Epithelial cell of umbilical artery (primary cell): Measurements from ENCODE around the gene ATP5F1D. TPM values are rescaled to one million over a fixed set of nuclear protein-coding genes. Genes with fewer than 3 reads are reported as not detected.

Source experiments
- total RNA-seq: library from RNA; depleted of rRNA; stranded (reverse); fragments of >200 nt; gene quantifications from 2 replicates; pipeline ENCODE4 v1.2.3, GENCODE V29; 2014

The ATP5F1D gene
- total RNA-seq = 18.1 and 28.9 TPM in 2 replicates

GRCh38 chr19:1241417-1242095 is at the start of gene ATP5F1D:
Gene ATP5F1D, plus strand, starts transcription at chr19:1241751. Its CDS starts 100 bp downstream, at chr19:1241851.

GRCh38 chr19:1205114-1206099 is 36.1 kb upstream of the ATP5F1D start, which contains the start of gene STK11:
Gene STK11, plus strand, starts transcription at chr19:1205778. Its CDS starts 1,136 bp downstream, at chr19:1206914.

GRCh38 chr19:1237754-1238368 is 3.7 kb upstream of the ATP5F1D start, which contains the start of gene CBARP:
Gene CBARP, minus strand, starts transcription at chr19:1238005. Its CDS starts 1,905 bp downstream, at chr19:1236100.

GRCh38 chr19:1248139-1248785 is 6.7 kb downstream of the ATP5F1D start, which contains the start of gene MIDN:
Gene MIDN, plus strand, starts transcription at chr19:1248583. Its CDS starts 1,714 bp downstream, at chr19:1250297.

GRCh38 chr19:1269065-1269477 is 27.5 kb downstream of the ATP5F1D start, which contains the start of gene CIRBP:
Gene CIRBP, plus strand, starts transcription at chr19:1269332. Its CDS starts 1,602 bp downstream, at chr19:1270934.

GRCh38 chr19:1275260-1275975 is 33.9 kb downstream of the ATP5F1D start, which contains the start of gene FAM174C:
Gene FAM174C, plus strand, starts transcription at chr19:1275530. Its CDS starts 20 bp downstream, at chr19:1275550.

GRCh38 chr19:1285737-1286360 is 44.3 kb downstream of the ATP5F1D start, which contains the start of gene EFNA2:
Gene EFNA2, plus strand, starts transcription at chr19:1285873. Its CDS starts 296 bp downstream, at chr19:1286169.

Other genes starting within 250 kb of the ATP5F1D start
- gene GRIN3B, start 241.3 kb upstream of the ATP5F1D start, total RNA-seq = 0.65 TPM in 1 of 2 replicates, not detected in the other
- gene TMEM259, start 220.6 kb upstream of the ATP5F1D start, total RNA-seq = 52.3 and 57.5 TPM in 2 replicates
- not detected in 2 replicates for gene RNU6-2, start 220.2 kb upstream of the ATP5F1D start, total RNA-seq
- 120 and 173 TPM in 2 replicates for gene CNN2, start 215.1 kb upstream of the ATP5F1D start, total RNA-seq
- 4.5 and 5.2 TPM in 2 replicates for gene ABCA7, start 201.6 kb upstream of the ATP5F1D start, total RNA-seq
- 10.1 and 10.5 TPM in 2 replicates for gene ARHGAP45, start 174.6 kb upstream of the ATP5F1D start, total RNA-seq
- 88.0 and 145 TPM in 2 replicates for gene POLR2E, start 146.4 kb upstream of the ATP5F1D start, total RNA-seq
- 323 and 461 TPM in 2 replicates for gene GPX4, start 137.8 kb upstream of the ATP5F1D start, total RNA-seq
- 28.3 and 31.0 TPM in 2 replicates for gene SBNO2, start 67.5 kb upstream of the ATP5F1D start, total RNA-seq
- 89.0 and 103 TPM in 2 replicates for gene STK11, start 36.0 kb upstream of the ATP5F1D start, total RNA-seq
- 1.6 and 2.6 TPM in 2 replicates for gene CBARP, start 3.7 kb upstream of the ATP5F1D start, total RNA-seq
- 16.6 and 39.8 TPM in 2 replicates for gene MIDN, start 6.8 kb downstream of the ATP5F1D start, total RNA-seq
- gene CIRBP, start 27.6 kb downstream of the ATP5F1D start, total RNA-seq = 147 and 208 TPM in 2 replicates
- gene FAM174C, start 33.8 kb downstream of the ATP5F1D start, total RNA-seq = 15.2 and 22.7 TPM in 2 replicates
- 0.97 TPM in 1 of 2 replicates, not detected in the other for gene EFNA2, start 44.1 kb downstream of the ATP5F1D start, total RNA-seq
- gene NDUFS7, start 142.2 kb downstream of the ATP5F1D start, total RNA-seq = 97.7 and 105 TPM in 2 replicates
- 18.1 and 18.5 TPM in 2 replicates for gene GAMT, start 159.8 kb downstream of the ATP5F1D start, total RNA-seq
- 69.9 and 76.7 TPM in 2 replicates for gene DAZAP1, start 165.8 kb downstream of the ATP5F1D start, total RNA-seq
- gene RPS15, start 196.6 kb downstream of the ATP5F1D start, total RNA-seq = 541 and 821 TPM in 2 replicates
- under 0.01 TPM in 2 replicates for gene APC2, start 208.4 kb downstream of the ATP5F1D start, total RNA-seq
- gene C19orf25, start 237.5 kb downstream of the ATP5F1D start, total RNA-seq = 15.3 and 21.4 TPM in 2 replicates
- gene PCSK4, start 248.6 kb downstream of the ATP5F1D start, total RNA-seq = 0.76 and 0.97 TPM in 2 replicates
- gene REEP6, start 249.4 kb downstream of the ATP5F1D start, total RNA-seq = 0.97 and 1.1 TPM in 2 replicates